K562 (cell line): ENCODE data around the gene LMTK2.

Experiments used
- FOSL1 ChIP-seq: fragments of 200-800 bp; sonication (Bioruptor generic); conservative IDR thresholded peaks from 2 replicates; pipeline ENCODE4 v1.6.1; 2016; ENCODE audit warnings: missing genetic modification characterization, missing compliant biosample characterization
- TF ChIP-seq, protein P1 (sequence below), 3 experiments: IDR thresholded peaks in 2 of 3; conservative IDR thresholded peaks in 1 of 3; 2 replicates each; pipeline ENCODE4 v1.5.1; 2011 to 2012; ENCODE audit warnings: low read length in 3 of 3, mild to moderate bottlenecking in 3 of 3, control low read depth in 2 of 3, improper control_type of control experiment in 1 of 3, inconsistent platforms in 1 of 3, low read depth in 1 of 3, mixed read lengths in 1 of 3, moderate library complexity in 1 of 3; ENCODE audit not compliant: insufficient read depth in 2 of 3

DNA sequence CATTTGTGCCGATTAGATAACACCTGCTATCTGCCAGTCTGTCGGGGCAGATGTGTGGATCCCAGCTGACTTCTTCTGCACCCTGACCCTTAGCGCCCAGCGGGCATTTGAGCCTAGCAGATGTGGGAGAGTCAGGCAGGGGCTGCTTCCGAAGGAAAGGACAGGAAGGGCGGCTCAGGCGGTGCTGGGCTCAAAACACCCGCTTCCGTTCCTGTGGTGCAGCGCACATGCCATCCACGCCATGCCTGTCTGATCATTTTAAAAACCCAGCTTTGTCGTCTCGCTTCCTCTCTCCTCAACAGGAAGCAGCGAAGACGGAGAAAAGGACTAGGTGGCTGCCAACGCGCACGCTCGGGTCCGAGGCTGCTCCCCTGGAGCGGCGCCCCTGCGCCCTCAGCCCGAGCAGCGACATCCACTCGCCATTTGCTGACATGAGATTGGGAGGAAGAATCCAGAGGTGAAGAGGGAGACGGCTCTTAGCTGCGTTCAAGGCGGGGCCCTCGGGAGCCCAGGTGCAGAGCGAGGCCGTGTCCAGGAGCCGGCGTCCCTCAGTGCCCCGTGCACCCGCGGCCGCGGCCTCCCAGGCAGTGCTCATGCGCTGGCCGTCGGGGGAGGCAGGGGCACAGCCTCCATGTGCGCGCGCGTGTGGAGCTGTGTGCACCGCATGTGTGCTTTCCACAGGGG, 98.6 kb downstream of the LMTK2 start:
- TF ChIP-seq, protein P1, sequence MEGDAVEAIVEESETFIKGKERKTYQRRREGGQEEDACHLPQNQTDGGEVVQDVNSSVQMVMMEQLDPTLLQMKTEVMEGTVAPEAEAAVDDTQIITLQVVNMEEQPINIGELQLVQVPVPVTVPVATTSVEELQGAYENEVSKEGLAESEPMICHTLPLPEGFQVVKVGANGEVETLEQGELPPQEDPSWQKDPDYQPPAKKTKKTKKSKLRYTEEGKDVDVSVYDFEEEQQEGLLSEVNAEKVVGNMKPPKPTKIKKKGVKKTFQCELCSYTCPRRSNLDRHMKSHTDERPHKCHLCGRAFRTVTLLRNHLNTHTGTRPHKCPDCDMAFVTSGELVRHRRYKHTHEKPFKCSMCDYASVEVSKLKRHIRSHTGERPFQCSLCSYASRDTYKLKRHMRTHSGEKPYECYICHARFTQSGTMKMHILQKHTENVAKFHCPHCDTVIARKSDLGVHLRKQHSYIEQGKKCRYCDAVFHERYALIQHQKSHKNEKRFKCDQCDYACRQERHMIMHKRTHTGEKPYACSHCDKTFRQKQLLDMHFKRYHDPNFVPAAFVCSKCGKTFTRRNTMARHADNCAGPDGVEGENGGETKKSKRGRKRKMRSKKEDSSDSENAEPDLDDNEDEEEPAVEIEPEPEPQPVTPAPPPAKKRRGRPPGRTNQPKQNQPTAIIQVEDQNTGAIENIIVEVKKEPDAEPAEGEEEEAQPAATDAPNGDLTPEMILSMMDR (IDR thresholded peaks at IDR 0.05 in 2 of 3, conservative IDR thresholded peaks at IDR 0.05 in 1 of 3; ENCODE audit: insufficient read depth in 2 of 3, low read depth in 1 of 3, low read length in 3 of 3) = no peak
- no peak for TF ChIP-seq FOSL1 (tag)
